SU-DHL-6 (cell line): ENCODE measurements around the gene PLA1A.

Source experiments
- EZH2phosphoT487 ChIP-seq: fragments of 200-600 bp; sonication (generic), shearing (Covaris generic); conservative IDR thresholded peaks from 2 replicates; pipeline ENCODE4 v1.6.1; 2018; ENCODE audit warnings: mild to moderate bottlenecking, antibody characterized with exemption, low read length, moderate library complexity, mixed read lengths
- TF ChIP-seq, protein P1 (sequence below): fragments of 200-600 bp; sonication (generic); IDR thresholded peaks from one replicate; pipeline ENCODE4 v1.5.1; 2017; ENCODE audit warnings: antibody characterized with exemption, mild to moderate bottlenecking, low read length, moderate library complexity; ENCODE audit not compliant: insufficient read depth, poor library complexity, severe bottlenecking

GRCh38 chr3:119589102-119589773 is 8.4 kb upstream of the PLA1A start:
- TF ChIP-seq, protein P1, sequence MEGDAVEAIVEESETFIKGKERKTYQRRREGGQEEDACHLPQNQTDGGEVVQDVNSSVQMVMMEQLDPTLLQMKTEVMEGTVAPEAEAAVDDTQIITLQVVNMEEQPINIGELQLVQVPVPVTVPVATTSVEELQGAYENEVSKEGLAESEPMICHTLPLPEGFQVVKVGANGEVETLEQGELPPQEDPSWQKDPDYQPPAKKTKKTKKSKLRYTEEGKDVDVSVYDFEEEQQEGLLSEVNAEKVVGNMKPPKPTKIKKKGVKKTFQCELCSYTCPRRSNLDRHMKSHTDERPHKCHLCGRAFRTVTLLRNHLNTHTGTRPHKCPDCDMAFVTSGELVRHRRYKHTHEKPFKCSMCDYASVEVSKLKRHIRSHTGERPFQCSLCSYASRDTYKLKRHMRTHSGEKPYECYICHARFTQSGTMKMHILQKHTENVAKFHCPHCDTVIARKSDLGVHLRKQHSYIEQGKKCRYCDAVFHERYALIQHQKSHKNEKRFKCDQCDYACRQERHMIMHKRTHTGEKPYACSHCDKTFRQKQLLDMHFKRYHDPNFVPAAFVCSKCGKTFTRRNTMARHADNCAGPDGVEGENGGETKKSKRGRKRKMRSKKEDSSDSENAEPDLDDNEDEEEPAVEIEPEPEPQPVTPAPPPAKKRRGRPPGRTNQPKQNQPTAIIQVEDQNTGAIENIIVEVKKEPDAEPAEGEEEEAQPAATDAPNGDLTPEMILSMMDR, result no peak
- no peak for TF ChIP-seq EZH2phosphoT487
